Kidney epithelial cell (primary cell): ENCODE results near the gene KRT13. TPM values are rescaled to one million over a fixed set of nuclear protein-coding genes. Genes with fewer than 3 reads are reported as not detected.

Experiments used
- DNase-seq: peaks from one replicate; pipeline ENCODE4 v3.0.0-alpha.2; 2010; ENCODE audit warnings: low read depth
- H3K27me3 ChIP-seq: 2 replicates; pipeline ENCODE4 v1.6.0; 2011; ENCODE audit warnings: low read length; ENCODE audit not compliant: control insufficient read depth, insufficient read depth
- H3K36me3 ChIP-seq: 2 replicates; pipeline ENCODE4 v1.5.1; 2011; ENCODE audit warnings: low read length; ENCODE audit not compliant: control insufficient read depth, insufficient read depth
- H3K4me3 ChIP-seq: 2 replicates; pipeline ENCODE4 v1.5.1; 2011; ENCODE audit warnings: low read depth, mild to moderate bottlenecking, control low read depth, low read length
- total RNA-seq: library from RNA; depleted of rRNA; stranded (reverse); fragments of >200 nt; gene quantifications from 2 replicates; pipeline ENCODE4 v1.2.3, GENCODE V29; 2015
- TF ChIP-seq, protein P1 (sequence below): IDR thresholded peaks from 2 replicates; pipeline ENCODE4 v1.5.1; 2011; ENCODE audit warnings: mild to moderate bottlenecking, moderate library complexity, low read length, control low read depth, inconsistent platforms; ENCODE audit not compliant: insufficient read depth, poor library complexity, severe bottlenecking

Gene KRT13
- total RNA-seq, 1 donor from 2014 or later, result not detected

DNA sequence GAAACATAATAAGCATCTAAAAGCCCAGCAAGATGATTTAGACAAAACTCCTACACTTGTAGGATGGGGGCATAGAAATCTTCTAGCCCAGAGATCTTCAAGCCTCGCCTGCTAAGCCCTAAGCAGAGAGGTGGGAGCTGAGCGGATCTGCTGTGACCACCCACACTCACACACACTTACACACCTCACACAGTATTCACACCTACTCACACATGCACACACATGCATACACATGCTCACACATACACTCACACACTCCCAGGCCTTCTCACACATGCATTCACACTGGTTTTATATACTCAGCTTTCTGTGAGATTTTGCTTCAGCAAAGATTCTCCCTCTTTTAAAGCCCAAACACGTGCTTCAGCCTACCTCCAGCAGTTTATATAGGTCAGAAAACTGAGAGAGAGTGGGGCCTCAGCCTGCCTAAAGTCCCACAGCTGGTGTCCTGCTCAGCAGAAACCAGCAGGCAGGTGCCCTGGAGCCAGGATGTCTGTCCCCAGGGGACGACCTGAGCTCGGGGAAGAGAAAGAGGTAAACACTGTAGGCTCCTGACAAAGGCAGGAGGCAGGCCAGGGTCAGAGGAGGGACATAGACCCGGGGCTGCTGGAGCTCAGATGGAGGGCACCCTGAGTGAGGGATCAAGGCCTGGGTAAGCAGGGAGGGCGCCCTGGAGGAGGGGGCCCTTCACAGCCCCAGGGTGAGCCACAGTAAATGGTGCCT, 34.7 kb upstream of the KRT13 start:
- no peak for DNase-seq
- H3K27me3 ChIP-seq, result no peaks in the 10 kb centered on the region
- H3K4me3 ChIP-seq, result no peak overlapping the region
- no peaks in the 10 kb centered on the region for H3K36me3 ChIP-seq
- TF ChIP-seq, protein P1, sequence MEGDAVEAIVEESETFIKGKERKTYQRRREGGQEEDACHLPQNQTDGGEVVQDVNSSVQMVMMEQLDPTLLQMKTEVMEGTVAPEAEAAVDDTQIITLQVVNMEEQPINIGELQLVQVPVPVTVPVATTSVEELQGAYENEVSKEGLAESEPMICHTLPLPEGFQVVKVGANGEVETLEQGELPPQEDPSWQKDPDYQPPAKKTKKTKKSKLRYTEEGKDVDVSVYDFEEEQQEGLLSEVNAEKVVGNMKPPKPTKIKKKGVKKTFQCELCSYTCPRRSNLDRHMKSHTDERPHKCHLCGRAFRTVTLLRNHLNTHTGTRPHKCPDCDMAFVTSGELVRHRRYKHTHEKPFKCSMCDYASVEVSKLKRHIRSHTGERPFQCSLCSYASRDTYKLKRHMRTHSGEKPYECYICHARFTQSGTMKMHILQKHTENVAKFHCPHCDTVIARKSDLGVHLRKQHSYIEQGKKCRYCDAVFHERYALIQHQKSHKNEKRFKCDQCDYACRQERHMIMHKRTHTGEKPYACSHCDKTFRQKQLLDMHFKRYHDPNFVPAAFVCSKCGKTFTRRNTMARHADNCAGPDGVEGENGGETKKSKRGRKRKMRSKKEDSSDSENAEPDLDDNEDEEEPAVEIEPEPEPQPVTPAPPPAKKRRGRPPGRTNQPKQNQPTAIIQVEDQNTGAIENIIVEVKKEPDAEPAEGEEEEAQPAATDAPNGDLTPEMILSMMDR, result no peak

GRCh38 chr17:41539071-41539492, 33.7 kb upstream of the KRT13 start:
- Histone ChIP-seq H3K36me3 (no peaks in the 10 kb centered on the region), H3K27me3 (no peaks in the 10 kb centered on the region), H3K4me3 (no peak overlapping the region)
- TF ChIP-seq, protein P1, result no peak
- no peak for DNase-seq

DNA sequence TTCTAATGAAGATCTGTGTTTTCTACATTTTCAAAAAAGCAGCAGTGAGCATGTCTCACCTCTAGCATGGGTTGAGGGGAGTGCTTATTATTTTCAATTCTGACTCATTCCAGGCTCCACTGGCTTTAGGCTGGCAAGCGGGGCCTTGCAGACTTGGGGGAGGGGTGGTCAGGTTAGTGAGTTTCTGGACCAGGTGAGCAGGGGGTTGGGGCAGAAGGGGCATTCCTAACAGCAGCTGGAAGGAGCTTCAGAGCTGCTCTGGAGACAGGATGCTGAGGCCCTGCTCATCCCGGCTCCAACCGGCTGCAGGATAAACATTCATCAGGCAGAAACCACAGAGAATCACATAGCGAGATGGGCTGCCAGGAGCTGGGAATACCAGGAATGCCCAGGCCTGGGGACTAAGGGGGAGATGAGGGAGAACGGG, 33.2 kb upstream of the KRT13 start:
- peak; percentile 56 for DNase-seq
- TF ChIP-seq, protein P1, result no peak

GRCh38 chr17:41537990-41538389, 32.6 kb upstream of the KRT13 start:
- no peak overlapping the region for H3K4me3 ChIP-seq
- H3K36me3 ChIP-seq, result no peaks in the 10 kb centered on the region
- no peak for DNase-seq
- H3K27me3 ChIP-seq, result no peaks in the 10 kb centered on the region
- TF ChIP-seq, protein P1, result no peak

More for the DNA sequence above, 33.2 kb upstream of the KRT13 start:
- no peaks in the 10 kb centered on the region for H3K36me3 ChIP-seq
- no peaks in the 10 kb centered on the region for H3K27me3 ChIP-seq
- no peak overlapping the region for H3K4me3 ChIP-seq

- TF ChIP-seq, protein P1, result no peak
- Histone ChIP-seq H3K36me3 (no peaks in the 10 kb centered on the region), H3K4me3 (no peak overlapping the region), H3K27me3 (no peaks in the 10 kb centered on the region)
- DNase-seq, result no peak
Observed at GRCh38 chr17:41537614-41537954, 32.2 kb upstream of the KRT13 start.
